Myocyte (in vitro differentiated cells): ENCODE results near the gene ZHX3. TPM values are rescaled to one million over a fixed set of nuclear protein-coding genes. Genes with fewer than 3 reads are reported as not detected.

Experiments used
- DNase-seq: peaks from one replicate; pipeline ENCODE4 v3.0.0-alpha.2; 2012; ENCODE audit warnings: low read depth
- total RNA-seq: library from RNA; depleted of rRNA; stranded (reverse); fragments of >200 nt; gene quantifications from 2 replicates; pipeline ENCODE4 v1.2.3, GENCODE V29; 2014

ZHX3 gene
- total RNA-seq, 1 donor from 2014 or later, result 35.8 TPM

DNA sequence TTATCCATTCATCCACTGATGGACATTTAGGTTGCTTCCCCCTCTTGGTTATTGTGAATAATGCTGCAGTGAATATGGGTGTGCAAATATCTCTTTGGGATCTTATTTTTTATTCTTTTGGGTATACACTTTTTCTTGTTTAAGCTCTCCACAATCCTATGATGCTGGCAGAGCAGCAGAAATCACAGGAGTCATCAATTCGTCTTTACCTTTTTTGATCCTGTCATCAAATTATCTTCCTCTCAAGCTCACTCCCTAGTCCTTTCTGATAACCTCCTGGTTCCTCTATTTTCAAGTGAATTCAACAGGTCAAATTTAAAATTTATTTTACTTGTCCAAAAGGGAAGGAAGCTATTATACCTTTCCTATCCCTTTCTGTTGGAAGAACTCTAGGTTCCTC, 91.1 kb downstream of the ZHX3 start:
- no peak for DNase-seq

DNA sequence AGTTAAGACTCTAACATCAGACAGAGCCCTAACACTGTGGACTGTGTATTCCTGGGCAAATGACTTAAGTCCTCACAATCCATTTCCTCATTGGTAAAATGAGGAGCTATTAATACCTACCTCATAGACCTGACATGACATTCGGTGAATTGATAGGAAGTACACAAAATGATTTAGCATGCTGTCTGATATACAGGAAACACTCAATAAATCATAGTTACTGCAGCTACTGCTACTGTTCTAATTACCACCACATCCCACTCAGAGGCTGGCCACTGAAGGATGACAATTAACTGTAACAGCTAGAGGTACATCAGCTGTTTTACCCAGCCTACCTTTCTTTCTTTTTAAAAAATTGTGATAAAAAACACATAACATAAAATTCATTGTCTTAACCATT, 92.4 kb downstream of the ZHX3 start:
- no peak for DNase-seq

DNA sequence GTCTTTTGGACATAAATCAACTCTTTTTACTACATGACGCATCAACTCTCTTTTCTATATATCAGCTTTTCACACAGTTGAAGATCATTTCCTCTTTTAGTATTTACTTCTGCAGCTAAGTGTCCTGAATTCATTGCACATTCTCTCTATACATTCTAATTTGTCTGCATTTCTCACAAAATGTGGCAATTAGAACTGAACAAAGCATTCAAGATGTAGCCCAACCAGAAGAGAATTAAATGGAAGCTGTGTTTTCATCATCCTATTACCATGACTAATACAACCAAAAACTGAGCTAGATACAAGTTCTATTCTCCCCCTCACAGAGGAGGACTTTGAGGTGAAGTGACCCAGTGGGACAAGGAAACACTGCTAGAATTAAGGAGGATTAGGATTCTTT, 93.2 kb downstream of the ZHX3 start:
- no peak for DNase-seq

DNA sequence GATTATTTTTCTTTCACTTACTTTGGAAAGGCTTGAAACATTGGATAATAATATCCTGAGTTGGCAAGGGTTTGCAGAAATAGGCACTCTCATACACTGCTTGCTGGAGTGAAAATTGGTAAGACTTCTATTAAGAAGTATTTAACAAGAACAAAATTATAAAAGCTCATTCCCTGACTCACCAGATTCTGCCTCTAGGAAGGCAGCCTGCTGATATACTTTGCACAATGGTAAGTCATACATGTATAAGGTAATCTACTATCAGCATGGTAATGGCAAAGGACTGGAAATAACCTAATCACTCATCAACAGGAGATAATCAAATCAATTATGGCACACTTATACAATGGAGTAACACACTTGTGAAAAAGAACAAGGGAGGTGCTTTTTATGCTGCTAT, 94.4 kb downstream of the ZHX3 start:
- DNase-seq, result no peak

DNA sequence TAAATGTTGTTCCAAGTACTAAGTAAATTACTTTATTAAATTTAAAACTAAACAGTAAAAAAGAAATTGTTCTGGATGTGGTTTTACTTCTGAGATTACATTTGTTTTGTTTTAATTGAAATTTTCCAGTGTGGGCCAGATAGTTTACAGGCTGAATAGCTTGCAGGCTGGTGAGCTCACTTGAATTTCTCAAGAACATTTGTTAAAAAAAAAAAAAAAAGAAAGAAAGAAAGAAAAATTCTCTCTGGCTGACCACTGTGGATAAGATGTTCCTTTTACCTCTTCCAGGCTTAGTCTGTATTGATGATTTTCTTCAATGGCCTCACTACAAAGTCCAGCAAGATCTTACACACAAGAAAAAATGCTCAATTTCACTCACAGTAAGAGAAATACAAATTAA, 94.8 kb downstream of the ZHX3 start:
- no peak for DNase-seq

DNA sequence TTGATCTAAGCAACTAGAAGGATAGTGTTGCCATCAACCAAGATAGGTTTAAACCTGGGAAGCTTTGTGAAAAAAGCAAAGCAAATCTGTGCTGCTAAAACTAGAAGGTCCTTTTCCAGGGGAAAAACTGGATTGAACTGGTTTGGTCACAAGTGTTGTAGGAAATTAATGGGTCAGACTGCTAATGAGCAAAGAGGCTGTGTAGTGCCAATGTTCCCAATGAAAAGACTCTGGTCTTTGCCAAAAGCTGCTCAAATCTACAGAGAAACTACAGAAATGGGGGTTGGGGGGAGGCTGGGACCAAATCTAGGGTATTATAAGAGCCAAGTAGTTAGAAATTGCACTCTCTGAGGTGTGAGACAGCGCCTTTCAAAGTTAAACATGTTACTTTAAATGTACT, 95.2 kb downstream of the ZHX3 start:
- no peak for DNase-seq

DNA sequence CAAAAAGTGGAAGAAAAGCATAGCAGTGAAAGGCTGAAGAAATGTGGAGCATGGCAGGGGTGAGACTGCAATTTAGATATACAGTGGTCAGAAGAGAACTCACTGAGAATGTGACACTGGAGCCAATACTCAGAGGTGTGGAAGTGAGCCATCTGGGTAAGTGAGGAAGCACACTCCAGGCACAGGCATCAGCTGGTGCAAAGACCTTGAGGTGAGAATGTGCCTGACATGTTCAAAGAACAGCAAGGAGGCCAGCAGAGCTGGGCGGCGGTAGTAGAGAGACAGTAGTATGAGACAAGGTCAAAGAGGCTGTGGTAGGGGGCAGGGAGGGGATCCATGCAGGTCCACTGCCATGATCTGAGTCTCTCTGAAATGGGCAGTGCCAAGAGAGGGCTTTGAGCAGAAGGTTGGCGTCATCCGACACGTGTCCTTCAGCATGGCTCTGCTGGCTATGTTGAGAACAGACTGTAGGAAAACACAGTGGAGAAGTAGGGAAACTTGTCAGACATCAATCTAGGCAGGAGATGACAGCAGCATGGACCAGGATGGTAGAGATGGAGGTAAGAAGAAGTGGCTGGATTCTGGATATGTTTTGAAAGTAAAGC, 95.8 kb downstream of the ZHX3 start:
- DNase-seq, result no peak

DNA sequence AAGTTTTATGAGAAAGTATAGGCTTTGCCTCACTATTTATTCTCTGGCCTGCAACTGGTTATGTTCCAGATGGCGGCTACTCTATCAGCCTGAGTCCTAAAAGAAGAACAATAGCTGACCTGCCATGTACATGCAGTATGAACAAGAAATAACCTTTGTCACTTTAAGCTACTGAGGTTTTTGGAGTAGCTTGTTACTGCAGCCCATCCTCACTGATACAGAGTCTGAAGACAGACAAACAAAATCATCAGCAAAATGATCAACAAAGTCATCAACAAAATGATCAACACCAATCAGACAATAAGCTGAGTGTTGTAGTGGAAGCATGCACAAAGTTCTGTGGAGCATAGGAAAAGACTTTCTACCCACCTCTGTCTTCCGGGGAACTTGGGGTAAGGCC, 97.7 kb downstream of the ZHX3 start:
- no peak for DNase-seq

DNA sequence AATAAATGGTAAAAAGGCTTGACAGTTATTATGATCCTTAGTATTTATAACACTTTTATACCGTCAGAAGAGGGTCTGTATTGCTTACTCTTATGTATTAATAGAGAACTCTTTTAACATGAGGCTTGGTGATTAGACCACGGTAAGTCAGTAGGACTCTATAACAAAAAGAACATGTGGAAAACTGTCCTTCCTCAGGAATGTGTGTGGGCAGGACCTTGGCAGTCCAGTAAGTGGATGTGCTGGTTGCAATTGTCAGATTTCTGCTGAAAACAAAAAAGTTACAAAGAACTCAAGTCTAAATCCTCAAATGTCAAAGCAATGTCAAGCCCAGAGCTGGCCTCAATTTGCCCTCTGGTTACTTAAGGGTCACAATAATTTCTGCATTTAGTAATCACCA, 99.1 kb downstream of the ZHX3 start:
- DNase-seq, result peak; percentile 52

DNA sequence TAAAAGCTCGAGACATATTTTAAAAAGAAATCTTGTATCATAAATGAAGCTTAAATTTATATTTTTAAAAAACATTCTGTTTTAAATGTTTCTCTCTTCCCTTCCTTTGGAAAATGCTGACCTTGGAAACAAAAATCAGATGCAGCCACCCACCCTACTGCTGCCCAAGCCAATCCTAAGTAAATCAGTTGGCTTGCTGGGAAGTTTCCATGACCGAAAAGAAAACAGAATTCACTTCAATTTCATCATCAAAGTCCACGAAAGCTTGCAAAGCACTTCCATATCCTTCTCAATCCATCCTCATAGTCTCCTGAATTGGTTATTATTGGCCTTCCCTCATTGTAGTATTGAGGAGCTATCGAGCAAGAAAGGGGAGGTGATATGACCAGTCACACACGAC, 100.1 kb downstream of the ZHX3 start:
- no peak for DNase-seq

DNA sequence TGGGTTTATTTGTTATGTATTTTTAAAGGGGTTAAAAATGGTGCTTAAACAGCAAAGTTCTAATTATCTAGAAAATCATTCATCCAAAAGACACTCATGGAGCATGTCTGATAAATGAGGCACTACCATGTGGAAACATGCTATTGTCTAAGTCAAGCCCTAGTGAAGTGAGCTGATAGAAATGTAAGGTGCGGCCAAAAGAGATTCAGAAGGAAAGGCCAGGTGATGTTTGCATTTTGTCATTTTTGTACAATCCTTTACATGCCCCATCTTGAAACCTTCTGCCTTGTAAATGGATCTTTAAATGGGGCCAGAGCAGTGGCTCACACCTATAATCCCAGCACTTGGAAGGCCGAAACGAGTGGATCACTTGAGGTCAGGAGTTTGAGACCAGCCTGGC, 102.9 kb downstream of the ZHX3 start:
- no peak for DNase-seq

DNA sequence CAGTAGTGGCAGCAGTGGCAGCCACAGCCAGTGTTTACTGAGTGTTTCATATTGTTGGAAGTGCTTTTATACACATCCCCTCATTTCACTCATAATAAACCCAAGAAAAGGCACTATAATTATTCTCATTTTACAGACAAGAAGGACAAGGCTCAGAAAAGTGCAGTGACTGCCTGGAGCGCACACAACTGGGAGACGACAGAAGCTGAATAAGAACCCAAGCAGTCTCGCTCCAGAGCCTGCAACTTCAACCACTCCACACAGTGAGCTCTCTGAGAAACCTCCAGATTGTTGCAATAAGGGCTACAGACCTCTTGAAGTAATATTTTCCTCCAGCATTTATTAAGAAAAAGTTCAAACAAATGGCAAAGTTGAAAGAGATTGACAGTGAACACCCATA, 103.3 kb downstream of the ZHX3 start:
- DNase-seq, result no peak

DNA sequence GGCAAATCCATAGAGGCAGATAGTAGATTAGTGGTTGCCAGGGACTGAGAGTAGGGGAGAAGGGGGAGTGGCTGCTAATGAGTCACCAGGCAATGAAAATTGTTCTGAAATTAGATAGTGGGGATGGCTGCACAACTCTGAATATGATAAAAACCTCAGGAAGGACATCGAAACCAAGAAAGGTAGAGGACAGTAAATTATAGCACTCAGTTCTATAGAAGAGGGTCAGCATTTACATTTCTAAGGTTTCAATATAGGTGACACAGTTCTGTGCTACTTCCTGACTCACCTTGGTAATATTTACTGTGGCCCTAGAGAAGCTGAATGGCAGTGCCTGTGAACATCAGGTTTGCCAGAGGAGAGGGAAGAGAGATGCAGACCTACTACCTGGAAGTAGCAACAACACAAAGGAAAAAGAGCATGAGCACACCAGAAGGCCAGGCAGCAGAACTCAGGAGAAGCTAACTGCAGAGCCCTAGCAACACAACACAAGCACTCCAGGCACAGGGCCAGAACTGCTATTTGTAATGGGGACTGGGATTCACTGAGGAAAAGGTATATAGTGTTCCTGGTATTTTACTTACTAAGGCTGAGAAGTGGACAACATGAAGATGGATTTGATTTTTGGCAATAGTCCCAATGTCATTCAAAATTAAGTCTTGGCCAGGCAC, 104.2 kb downstream of the ZHX3 start:
- peak; percentile 38 for DNase-seq

DNA sequence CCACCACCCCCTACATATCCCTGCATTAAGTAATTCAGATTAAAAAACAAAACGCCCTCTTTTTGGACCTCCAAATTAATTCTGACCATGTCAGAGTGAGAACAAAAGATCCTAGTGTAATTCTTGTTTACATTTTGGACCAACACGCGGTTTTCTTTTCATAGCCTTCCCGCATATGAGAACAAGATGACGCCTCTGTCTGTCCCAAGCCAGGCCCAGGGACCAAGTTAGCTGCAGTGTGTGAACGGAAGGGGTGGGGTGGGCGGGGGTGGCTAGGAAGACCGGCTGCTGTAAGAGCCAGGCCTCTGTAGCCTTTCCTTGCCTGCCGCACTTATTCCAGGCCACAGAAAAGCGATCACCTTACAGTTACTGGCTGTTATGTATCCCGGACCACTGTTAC, 112.2 kb downstream of the ZHX3 start:
- DNase-seq, result no peak

DNA sequence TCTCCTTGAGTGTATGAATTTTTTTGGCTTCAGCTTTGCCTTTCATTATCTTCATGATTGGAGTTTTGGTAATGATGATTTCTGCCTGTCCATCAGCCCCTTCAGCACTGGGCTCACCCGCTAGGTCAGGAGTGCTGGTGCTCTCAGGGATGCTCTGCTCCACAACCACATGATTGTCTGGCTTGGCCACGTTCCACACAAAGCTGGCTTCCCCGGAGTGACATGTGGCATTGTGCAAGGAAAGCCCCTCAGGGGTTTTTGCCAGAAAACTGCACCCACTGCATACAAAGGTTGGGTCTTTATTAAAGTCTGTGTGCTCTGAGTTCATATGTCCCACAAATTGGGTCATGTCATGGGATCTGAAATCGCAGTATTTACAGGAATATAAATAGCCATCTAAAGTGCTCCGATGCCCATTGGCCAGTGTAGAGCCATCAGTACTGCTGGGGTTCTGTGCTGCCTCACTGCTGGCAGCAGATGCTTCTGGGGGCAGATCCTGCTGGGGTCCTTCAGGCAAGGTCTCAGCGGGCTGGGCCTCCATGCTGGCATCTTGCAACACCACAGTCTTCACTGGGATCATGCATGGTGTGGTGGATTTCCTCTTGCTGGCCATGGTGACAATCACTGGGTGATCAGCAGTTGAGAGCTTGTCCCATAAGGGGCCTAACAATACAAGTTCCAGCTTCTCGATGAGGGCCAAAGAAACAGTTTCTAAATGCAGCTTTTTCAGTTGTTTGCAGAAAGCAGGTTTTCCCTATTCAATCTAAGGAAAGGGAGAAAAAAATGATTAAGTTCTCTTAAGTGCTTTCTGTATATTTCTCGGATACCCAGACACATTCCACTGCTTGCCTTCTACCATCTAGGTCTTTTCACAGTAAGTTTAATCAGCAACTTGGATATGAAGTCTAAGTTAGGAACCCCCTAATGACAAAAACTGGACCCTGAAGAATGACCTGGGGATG, 112.9 kb downstream of the ZHX3 start:
- DNase-seq, result no peak

DNA sequence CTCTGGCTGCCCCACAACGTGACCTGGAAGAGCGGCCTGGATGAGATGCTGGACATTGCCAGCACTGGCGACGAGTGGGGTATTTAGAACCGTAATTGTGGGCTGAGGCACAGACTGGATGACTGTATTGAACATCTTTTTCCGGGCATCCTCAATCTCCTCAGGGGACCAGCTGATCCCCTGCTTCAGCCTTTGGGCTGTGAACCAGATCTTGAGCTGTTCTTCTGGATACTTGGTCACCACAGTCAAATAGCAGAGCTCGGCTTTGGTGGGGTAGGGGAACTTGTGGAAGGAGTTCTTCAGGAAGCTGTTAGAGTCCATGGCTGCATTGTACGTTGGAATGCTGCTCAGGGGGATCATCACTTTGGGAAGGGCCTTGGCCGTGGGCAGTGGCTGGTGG, 113.9 kb downstream of the ZHX3 start:
- DNase-seq, result no peak

DNA sequence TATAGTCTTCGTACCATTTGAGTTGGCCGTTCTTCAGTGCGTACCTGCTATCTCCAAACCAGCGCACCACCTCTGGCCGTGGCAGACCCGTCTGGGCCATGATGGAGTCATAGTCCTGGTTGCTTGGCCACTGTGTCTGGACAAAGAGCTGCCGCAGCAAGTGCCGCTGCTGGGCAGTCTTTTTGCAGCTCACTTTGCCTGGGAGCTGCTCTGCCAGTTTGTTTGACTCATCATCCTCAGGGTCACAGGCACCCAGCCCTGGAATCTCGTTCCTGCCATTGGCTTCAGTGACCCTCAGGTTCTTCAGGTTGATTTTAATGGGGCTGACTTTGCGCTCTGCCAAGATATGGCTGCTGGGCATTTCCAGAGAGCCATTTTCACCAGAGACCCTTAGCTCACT, 115.1 kb downstream of the ZHX3 start:
- DNase-seq, result no peak

DNA sequence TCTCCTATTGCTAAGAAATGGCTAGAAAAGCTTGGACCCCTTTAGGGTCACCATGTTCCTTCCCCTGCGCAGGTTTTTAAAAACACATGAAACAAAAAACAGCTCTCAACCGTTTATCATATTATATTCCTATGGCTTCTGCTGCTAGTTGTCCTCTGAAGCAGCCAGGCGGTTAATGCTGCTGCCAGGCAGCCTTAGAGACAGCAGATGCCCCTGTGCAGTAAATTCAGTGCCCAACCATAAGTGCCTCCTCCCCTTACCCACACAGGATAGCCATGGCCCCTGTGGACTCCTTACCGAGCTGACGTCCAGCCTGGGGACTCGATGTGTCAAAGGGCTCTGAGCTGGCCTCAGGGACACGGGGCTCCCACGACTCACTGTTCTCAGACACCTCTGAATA, 115.8 kb downstream of the ZHX3 start:
- no peak for DNase-seq

DNA sequence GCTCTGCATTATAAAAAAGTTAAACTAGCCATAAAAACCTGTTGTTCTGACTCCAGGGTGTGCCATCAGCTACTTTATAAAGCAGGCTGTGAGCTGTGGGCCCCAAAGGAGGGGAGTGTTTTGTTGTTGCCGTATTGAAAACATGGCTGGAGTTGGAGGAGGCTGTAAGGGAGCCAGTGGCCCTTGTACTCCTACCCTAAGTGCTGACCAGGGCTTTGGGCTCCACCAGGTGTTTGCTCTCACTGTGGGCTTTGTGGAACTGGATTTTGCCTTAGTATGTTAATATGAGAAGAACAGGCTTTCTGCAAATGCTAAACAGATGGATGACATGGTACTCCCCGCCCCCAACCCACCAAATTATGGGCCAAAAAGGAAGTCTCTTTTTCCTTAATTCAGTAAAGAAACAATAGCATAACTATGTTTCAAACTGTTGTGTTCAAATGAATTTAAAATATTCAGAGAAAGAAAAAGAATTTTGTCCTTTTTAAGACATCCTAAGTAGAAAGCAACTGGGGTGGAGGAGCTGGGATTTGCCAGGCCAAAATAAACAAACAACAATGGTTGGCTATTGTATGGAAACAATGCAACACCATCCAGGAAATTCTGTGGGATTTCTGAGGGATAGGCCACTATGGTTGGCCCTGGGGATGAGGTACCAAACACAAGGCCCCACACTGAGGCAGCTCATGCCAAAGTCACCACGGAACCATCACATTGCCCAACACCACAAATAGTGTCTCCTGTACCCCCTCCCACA, 116.9 kb downstream of the ZHX3 start:
- DNase-seq, result no peak

DNA sequence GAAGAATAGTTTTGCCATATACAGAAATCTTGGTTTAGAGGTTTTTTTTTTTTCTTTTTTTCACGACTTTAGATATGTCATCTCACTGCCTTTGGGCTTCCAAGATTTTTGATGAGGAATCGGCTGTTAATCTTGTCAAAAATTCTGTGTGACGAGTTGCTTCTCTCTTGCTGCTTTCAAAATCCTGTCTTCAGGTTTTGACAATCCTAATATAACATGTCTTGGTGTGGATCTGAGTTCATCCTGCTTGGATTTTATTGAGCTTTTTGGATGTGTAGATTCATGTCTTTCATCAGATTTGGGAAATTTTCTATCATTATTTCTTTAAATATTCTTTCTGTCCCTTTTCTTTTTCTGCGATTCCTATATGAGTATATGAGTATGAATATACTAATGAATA, 119.1 kb downstream of the ZHX3 start:
- no peak for DNase-seq

DNA sequence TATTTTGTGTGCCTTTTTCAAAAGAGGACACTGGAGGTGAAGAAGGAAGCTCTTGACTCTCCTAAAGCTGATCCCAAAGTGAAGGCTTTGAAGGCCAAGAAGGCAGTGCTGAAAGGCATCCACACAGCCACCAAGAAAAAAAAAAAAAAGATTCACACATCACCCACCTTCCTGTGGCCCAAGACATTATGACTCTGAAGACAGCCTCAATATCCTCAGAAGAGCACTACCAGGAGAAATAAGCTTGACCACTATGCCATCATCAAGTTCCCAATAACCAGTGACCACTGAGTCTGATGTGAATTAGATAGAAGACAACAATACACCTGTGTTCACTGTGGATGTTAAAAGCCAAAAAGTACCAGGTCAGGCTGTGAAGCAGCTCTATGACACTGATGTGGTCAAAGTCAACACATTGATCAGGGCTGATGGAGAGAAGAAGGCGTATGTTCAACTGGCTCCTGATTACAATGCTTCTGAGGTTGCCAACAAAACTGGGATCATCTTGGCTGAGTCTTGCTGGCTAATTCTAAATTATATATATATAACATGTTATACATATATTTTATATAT, 120.8 kb downstream of the ZHX3 start:
- DNase-seq, result no peak
